Adrenal gland (tissue), 5 donors: ENCODE measurements around the gene CLDND1.

Experiments used
- CTCF ChIP-seq, 6 experiments: fragments of 450-650 bp in 4 of 6; fragments of 200-600 bp in 2 of 6; sonication (generic) in 1 of 6; IDR thresholded peaks; 1 replicate in 5 of 6; 2 replicates in 1 of 6; pipeline versions ENCODE4 v1.5.1 to v1.8.0; 2016 to 2021; ENCODE audit warnings: antibody characterized with exemption in 6 of 6, mild to moderate bottlenecking in 2 of 6, moderate library complexity in 1 of 6
- POLR2A ChIP-seq, 2 donors: fragments of 450-650 bp; IDR thresholded peaks; one replicate each; pipeline ENCODE4 v1.6.1; 2017; ENCODE audit warnings: antibody characterized with exemption in 2 of 2, mild to moderate bottlenecking in 2 of 2, moderate library complexity in 1 of 2
- donor health status: DM: no; HTN: no; CAD: no.

DNA sequence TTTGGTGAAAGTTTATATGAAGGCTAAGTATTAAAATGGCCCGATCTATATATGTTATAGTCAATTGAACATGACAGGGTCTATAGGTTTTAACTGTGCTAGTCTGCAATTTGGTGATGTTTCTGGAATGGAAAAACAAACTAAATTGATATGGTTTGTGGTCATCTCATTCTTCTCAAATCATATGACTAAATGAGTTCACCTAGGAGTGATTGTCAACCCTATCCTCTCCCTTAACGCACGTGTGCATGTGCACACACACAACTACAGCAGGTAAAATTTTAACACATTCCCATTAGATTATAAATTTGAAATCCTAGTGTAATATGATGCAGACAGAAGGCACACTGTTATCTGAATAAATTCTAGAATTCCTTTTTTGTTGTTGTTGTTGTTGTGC is 9.0 kb downstream of the CLDND1 start:
- TF ChIP-seq POLR2A (IDR thresholded peaks at IDR 0.05) (no peak), CTCF (IDR thresholded peaks at IDR 0.05) (no peak)
